HepG2 (cell line): ENCODE data around the gene FALEC. TPM values are rescaled to one million over a fixed set of nuclear protein-coding genes. Genes with fewer than 3 reads are reported as not detected.

Source experiments
- FOSL2 ChIP-seq: sonication (generic); formaldehyde crosslinking; IDR thresholded peaks from 2 replicates; pipeline ENCODE4 v1.4.0; 2020; ENCODE audit warnings: missing genetic modification reagents
- GABPB1 ChIP-seq: IDR thresholded peaks from 2 replicates; pipeline ENCODE4 v1.6.1; 2016; ENCODE audit warnings: mild to moderate bottlenecking, missing genetic modification reagents, moderate library complexity, missing compliant biosample characterization
- HDAC1 ChIP-seq: sonication (generic); formaldehyde crosslinking; IDR thresholded peaks from 2 replicates; pipeline ENCODE4 v1.5.1; 2020; ENCODE audit warnings: mild to moderate bottlenecking, missing genetic modification reagents
- IRF2 ChIP-seq: IDR thresholded peaks from 2 replicates; pipeline ENCODE4 v1.6.1; 2018; ENCODE audit warnings: missing genetic modification reagents, missing compliant biosample characterization
- JDP2 ChIP-seq: sonication (generic); formaldehyde crosslinking; IDR thresholded peaks from 2 replicates; pipeline ENCODE4 v1.8.1; 2022; ENCODE audit warnings: missing genetic modification reagents, borderline replicate concordance
- KAT8 ChIP-seq: IDR thresholded peaks from 2 replicates; pipeline ENCODE4 v1.6.1; 2016; ENCODE audit warnings: missing genetic modification reagents, missing compliant biosample characterization
- MYC ChIP-seq: sonication (generic); formaldehyde crosslinking; IDR thresholded peaks from 2 replicates; pipeline ENCODE4 v1.9.0; 2021; ENCODE audit warnings: missing genetic modification reagents, borderline replicate concordance
- TGIF2 ChIP-seq: IDR thresholded peaks from 2 replicates; pipeline ENCODE4 v1.6.1; 2016; ENCODE audit warnings: control low read depth, missing compliant biosample characterization
- YY1 ChIP-seq: IDR thresholded peaks from 2 replicates; pipeline ENCODE4 v1.6.1; 2011; ENCODE audit warnings: low read length, low read depth, moderate library complexity, mild to moderate bottlenecking; ENCODE audit not compliant: insufficient read depth, insufficient replicate concordance
- ZBTB7B ChIP-seq: sonication (generic); formaldehyde crosslinking; IDR thresholded peaks from 2 replicates; pipeline ENCODE4 v1.4.0; 2020; ENCODE audit warnings: missing genetic modification reagents
- ZNF10 ChIP-seq: sonication (generic); formaldehyde crosslinking; IDR thresholded peaks from 2 replicates; pipeline ENCODE4 v1.4.0; 2020; ENCODE audit warnings: mild to moderate bottlenecking, low read depth, missing genetic modification reagents, borderline replicate concordance
- ZNF296 ChIP-seq: sonication (generic); formaldehyde crosslinking; conservative IDR thresholded peaks from 2 replicates; pipeline ENCODE4 v1.5.0; 2020; ENCODE audit warnings: mild to moderate bottlenecking, missing genetic modification reagents
- polyA plus RNA-seq, 8 experiments: library from polyadenylated mRNA; depleted of rRNA in 3 of 8; stranded (reverse) in 7 of 8; unstranded in 1 of 8; fragments of >200 nt; fragmentation: Illumina TruSeq in 4 of 8; extraction: Trizol in 4 of 8; gene quantifications; 2 replicates each; pipeline versions ENCODE4 v1.2.1 to v1.2.3, GENCODE V29; 2011 to 2016; ENCODE audit warnings: low read depth in 4 of 8, missing spikeins in 1 of 8, mixed read lengths in 1 of 8; ENCODE audit not compliant: insufficient read depth in 1 of 8
- total RNA-seq, 5 experiments: library from RNA; depleted of rRNA; stranded (reverse); fragments of >200 nt; fragmentation: Illumina TruSeq; extraction: Trizol; gene quantifications; 2 replicates each; pipeline ENCODE4 v1.2.3, GENCODE V29; 2016; ENCODE audit warnings: low read depth in 1 of 5
- TF ChIP-seq, protein P1 (sequence below): sonication (generic); formaldehyde crosslinking; IDR thresholded peaks from 2 replicates; pipeline ENCODE4 v1.4.0; 2020; ENCODE audit warnings: missing genetic modification reagents
- TF ChIP-seq, protein P2 (sequence below): sonication (generic); formaldehyde crosslinking; IDR thresholded peaks from 2 replicates; pipeline ENCODE4 v1.4.0; 2020; ENCODE audit warnings: mild to moderate bottlenecking, missing genetic modification reagents
- TF ChIP-seq, protein P3 (sequence below): sonication (generic); formaldehyde crosslinking; IDR thresholded peaks from 2 replicates; pipeline ENCODE4 v1.5.1; 2020; ENCODE audit warnings: mild to moderate bottlenecking, moderate library complexity, missing genetic modification reagents
- TF ChIP-seq, protein P4 (sequence below), 2 experiments: sonication (generic) in 1 of 2; formaldehyde crosslinking in 1 of 2; IDR thresholded peaks; 2 replicates each; pipeline versions ENCODE4 v1.4.0 to v1.6.1; 2018 to 2020; ENCODE audit warnings: missing genetic modification reagents in 2 of 2, borderline replicate concordance in 1 of 2, low read depth in 1 of 2, mild to moderate bottlenecking in 1 of 2, missing biosample characterization in 1 of 2
- TF ChIP-seq, protein P5 (sequence below): sonication (generic); formaldehyde crosslinking; IDR thresholded peaks from 2 replicates; pipeline ENCODE4 v1.4.0; 2020; ENCODE audit warnings: missing genetic modification reagents
- TF ChIP-seq, protein P6 (sequence below): fragments of 450-650 bp; IDR thresholded peaks from 2 replicates; pipeline ENCODE4 v1.6.1; 2017; ENCODE audit warnings: mild to moderate bottlenecking
- TF ChIP-seq, protein P7 (sequence below): IDR thresholded peaks from 2 replicates; pipeline ENCODE4 v1.6.1; 2012; ENCODE audit warnings: inconsistent platforms

FALEC gene
- total and polyA plus RNA-seq, 2 of the 13 experiments (the other 11 are each of a cell fraction or from before 2014, with no cell fraction given) = 0.33 to 0.71 TPM

DNA sequence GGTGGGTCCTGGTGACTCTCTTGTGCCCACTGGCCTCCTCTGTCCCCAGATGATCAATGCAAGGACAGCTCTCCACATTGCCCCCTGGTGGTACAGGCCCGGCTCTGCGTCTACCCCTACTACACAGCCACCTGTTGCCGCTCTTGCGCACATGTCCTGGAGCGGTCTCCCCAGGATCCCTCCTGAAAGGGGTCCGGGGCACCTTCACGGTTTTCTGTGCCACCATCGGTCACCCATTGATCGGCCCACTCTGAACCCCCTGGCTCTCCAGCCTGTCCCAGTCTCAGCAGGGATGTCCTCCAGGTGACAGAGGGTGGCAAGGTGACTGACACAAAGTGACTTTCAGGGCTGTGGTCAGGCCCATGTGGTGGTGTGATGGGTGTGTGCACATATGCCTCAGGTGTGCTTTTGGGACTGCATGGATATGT is 44.5 kb downstream of the FALEC start (continued):
- TF ChIP-seq, protein P1, sequence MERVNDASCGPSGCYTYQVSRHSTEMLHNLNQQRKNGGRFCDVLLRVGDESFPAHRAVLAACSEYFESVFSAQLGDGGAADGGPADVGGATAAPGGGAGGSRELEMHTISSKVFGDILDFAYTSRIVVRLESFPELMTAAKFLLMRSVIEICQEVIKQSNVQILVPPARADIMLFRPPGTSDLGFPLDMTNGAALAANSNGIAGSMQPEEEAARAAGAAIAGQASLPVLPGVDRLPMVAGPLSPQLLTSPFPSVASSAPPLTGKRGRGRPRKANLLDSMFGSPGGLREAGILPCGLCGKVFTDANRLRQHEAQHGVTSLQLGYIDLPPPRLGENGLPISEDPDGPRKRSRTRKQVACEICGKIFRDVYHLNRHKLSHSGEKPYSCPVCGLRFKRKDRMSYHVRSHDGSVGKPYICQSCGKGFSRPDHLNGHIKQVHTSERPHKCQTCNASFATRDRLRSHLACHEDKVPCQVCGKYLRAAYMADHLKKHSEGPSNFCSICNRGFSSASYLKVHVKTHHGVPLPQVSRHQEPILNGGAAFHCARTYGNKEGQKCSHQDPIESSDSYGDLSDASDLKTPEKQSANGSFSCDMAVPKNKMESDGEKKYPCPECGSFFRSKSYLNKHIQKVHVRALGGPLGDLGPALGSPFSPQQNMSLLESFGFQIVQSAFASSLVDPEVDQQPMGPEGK (CRISPR knock-in tag) = peak; percentile 13; the same call in 1 of the 2 replicates
- TF ChIP-seq, protein P2, sequence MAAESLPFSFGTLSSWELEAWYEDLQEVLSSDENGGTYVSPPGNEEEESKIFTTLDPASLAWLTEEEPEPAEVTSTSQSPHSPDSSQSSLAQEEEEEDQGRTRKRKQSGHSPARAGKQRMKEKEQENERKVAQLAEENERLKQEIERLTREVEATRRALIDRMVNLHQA (CRISPR knock-in tag) = no peak
- TF ChIP-seq, protein P3, sequence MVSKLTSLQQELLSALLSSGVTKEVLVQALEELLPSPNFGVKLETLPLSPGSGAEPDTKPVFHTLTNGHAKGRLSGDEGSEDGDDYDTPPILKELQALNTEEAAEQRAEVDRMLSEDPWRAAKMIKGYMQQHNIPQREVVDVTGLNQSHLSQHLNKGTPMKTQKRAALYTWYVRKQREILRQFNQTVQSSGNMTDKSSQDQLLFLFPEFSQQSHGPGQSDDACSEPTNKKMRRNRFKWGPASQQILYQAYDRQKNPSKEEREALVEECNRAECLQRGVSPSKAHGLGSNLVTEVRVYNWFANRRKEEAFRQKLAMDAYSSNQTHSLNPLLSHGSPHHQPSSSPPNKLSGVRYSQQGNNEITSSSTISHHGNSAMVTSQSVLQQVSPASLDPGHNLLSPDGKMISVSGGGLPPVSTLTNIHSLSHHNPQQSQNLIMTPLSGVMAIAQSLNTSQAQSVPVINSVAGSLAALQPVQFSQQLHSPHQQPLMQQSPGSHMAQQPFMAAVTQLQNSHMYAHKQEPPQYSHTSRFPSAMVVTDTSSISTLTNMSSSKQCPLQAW (CRISPR knock-in tag) = no peak; the same call in 1 of the 2 replicates
- peak; percentile 55; the same call in 1 of the 2 replicates for TF ChIP-seq MYC (CRISPR knock-in tag)
- TF ChIP-seq, protein P4, sequence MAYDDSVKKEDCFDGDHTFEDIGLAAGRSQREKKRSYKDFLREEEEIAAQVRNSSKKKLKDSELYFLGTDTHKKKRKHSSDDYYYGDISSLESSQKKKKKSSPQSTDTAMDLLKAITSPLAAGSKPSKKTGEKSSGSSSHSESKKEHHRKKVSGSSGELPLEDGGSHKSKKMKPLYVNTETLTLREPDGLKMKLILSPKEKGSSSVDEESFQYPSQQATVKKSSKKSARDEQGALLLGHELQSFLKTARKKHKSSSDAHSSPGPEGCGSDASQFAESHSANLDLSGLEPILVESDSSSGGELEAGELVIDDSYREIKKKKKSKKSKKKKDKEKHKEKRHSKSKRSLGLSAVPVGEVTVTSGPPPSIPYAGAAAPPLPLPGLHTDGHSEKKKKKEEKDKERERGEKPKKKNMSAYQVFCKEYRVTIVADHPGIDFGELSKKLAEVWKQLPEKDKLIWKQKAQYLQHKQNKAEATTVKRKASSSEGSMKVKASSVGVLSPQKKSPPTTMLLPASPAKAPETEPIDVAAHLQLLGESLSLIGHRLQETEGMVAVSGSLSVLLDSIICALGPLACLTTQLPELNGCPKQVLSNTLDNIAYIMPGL (CRISPR knock-in tag; IDR thresholded peaks at IDR 0.05; ENCODE audit: borderline replicate concordance in 1 of 2, low read depth in 1 of 2) = peak in 1 of 2 experiments; percentile 62; a peak in 1 of 4 replicates
- TF ChIP-seq, protein P5, sequence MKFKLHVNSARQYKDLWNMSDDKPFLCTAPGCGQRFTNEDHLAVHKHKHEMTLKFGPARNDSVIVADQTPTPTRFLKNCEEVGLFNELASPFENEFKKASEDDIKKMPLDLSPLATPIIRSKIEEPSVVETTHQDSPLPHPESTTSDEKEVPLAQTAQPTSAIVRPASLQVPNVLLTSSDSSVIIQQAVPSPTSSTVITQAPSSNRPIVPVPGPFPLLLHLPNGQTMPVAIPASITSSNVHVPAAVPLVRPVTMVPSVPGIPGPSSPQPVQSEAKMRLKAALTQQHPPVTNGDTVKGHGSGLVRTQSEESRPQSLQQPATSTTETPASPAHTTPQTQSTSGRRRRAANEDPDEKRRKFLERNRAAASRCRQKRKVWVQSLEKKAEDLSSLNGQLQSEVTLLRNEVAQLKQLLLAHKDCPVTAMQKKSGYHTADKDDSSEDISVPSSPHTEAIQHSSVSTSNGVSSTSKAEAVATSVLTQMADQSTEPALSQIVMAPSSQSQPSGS (CRISPR knock-in tag) = 0 out of 2 replicates have a peak, but pooled peaks have one; percentile 22
- TF ChIP-seq HDAC1 (CRISPR knock-in tag) = no peak
- TF ChIP-seq ZNF10 (CRISPR knock-in tag) = no peak
- no peak for TF ChIP-seq ZNF296 (CRISPR knock-in tag)
- TF ChIP-seq TGIF2 (CRISPR knock-in tag) = peak; percentile 55; the same call in 1 of the 2 replicates
- TF ChIP-seq FOSL2 = peak; percentile 15; the same call in 1 of the 2 replicates
- 0 out of 2 replicates have a peak, but pooled peaks have one; percentile 50 for TF ChIP-seq KAT8 (CRISPR knock-in tag)
- TF ChIP-seq, protein P6, sequence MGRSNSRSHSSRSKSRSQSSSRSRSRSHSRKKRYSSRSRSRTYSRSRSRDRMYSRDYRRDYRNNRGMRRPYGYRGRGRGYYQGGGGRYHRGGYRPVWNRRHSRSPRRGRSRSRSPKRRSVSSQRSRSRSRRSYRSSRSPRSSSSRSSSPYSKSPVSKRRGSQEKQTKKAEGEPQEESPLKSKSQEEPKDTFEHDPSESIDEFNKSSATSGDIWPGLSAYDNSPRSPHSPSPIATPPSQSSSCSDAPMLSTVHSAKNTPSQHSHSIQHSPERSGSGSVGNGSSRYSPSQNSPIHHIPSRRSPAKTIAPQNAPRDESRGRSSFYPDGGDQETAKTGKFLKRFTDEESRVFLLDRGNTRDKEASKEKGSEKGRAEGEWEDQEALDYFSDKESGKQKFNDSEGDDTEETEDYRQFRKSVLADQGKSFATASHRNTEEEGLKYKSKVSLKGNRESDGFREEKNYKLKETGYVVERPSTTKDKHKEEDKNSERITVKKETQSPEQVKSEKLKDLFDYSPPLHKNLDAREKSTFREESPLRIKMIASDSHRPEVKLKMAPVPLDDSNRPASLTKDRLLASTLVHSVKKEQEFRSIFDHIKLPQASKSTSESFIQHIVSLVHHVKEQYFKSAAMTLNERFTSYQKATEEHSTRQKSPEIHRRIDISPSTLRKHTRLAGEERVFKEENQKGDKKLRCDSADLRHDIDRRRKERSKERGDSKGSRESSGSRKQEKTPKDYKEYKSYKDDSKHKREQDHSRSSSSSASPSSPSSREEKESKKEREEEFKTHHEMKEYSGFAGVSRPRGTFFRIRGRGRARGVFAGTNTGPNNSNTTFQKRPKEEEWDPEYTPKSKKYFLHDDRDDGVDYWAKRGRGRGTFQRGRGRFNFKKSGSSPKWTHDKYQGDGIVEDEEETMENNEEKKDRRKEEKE = no peak
- TF ChIP-seq JDP2 (CRISPR knock-in tag) = no peak
- TF ChIP-seq GABPB1 (CRISPR knock-in tag) = peak; percentile 28; the same call in 1 of the 2 replicates
- peak; percentile 56; the same call in 1 of the 2 replicates for TF ChIP-seq IRF2 (CRISPR knock-in tag)
- peak; percentile 19 for TF ChIP-seq YY1
- TF ChIP-seq ZBTB7B (CRISPR knock-in tag) = peak; percentile 38; the same call in 1 of the 2 replicates
- TF ChIP-seq, protein P7, sequence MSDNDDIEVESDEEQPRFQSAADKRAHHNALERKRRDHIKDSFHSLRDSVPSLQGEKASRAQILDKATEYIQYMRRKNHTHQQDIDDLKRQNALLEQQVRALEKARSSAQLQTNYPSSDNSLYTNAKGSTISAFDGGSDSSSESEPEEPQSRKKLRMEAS = peak; percentile 52; the same call in 1 of the 2 replicates
